ENCODE results near the gene PTPN6.

PTPN6 gene

DNA sequence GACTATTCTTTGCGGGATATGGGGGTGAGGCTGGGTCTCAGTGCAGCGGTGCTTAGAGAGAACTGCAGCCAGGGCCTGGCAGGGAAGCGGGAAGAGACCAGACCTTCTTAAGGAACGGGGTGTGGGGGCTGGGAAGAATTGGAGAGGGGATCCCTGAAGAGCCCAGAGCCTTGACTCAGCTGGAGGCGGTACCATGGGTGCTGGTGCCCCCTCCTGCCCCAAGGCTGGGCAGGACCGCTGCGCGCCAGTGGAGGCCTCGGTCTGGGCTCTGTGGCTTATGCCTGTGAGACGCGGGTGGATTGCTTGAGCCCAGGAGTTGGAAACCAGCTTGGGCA lies 8.9 kb upstream of the PTPN6 start:
- peak; percentile 29 for DNase-seq

GRCh38 chr12:6943389-6943721 lies 7.8 kb upstream of the PTPN6 start:
- DNase-seq: peak; percentile 90

- peak; percentile 94 for DNase-seq
Observed at GRCh38 chr12:6943722-6944380, 7.3 kb upstream of the PTPN6 start, which contains the start of the genes C12orf57 and RNU7-1. Gene C12orf57 (plus strand): TSS chr12:6944022. CDS start chr12:6944122, 100 bp downstream. Gene RNU7-1 (plus strand): TSS chr12:6943816.

- DNase-seq: peak; percentile 95
Observed at GRCh38 chr12:6944381-6945186, 6.6 kb upstream of the PTPN6 start.

GRCh38 chr12:6945613-6946012 lies 5.5 kb upstream of the PTPN6 start:
- no peak for DNase-seq

GRCh38 chr12:6946033-6946919 lies 4.9 kb upstream of the PTPN6 start:
- no peak for DNase-seq

GRCh38 chr12:6946920-6947374 lies 4.2 kb upstream of the PTPN6 start:
- DNase-seq: no peak

DNA sequence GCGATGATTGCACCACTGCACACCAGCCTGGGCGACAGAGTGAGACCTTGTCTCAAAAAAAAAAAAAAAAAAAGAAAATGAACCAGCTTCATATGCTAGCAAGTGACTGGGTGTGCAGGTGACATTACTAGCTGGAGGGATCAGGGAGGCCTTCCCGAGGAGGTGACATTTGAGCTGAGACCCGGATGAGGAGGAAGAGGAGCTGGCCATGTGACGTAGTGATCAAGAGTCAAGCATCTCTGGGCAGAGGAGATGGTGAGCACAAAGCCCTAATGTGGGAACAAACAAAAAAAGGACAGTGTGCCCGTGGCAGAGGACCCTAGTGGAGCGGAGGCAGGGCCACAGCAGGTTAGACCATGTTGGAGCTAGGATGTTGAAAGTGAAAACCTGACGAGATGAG lies 3.5 kb upstream of the PTPN6 start:
- DNase-seq: no peak

- DNase-seq: no peak
Observed at GRCh38 chr12:6948873-6949594, 2.1 kb upstream of the PTPN6 start.

GRCh38 chr12:6950401-6950801 lies 755 bp upstream of the PTPN6 start:
- no peak for DNase-seq

DNA sequence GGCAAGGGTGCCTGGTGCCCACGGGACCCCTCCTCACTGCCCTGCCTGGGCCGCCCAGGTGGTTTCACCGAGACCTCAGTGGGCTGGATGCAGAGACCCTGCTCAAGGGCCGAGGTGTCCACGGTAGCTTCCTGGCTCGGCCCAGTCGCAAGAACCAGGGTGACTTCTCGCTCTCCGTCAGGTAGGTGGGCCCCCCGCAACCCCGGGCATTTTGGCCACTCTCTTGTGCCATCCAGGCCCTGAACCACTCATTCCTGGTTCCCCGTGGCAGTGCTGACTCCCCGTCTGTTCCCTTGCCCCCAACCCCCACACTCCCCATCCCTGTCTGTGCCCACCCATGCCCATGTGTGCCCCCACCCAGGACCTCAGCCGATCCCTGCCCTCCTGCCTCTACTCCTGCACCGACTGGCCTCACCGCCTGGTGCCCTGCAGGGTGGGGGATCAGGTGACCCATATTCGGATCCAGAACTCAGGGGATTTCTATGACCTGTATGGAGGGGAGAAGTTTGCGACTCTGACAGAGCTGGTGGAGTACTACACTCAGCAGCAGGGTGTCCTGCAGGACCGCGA lies 480 bp downstream of the PTPN6 start:
- no peak for DNase-seq

GRCh38 chr12:6952121-6952862 lies 1.1 kb downstream of the PTPN6 start:
- DNase-seq: no peak

GRCh38 chr12:6952863-6953441 lies 1.8 kb downstream of the PTPN6 start:
- DNase-seq: no peak

GRCh38 chr12:6953442-6954315 lies 2.5 kb downstream of the PTPN6 start:
- no peak for DNase-seq

DNA sequence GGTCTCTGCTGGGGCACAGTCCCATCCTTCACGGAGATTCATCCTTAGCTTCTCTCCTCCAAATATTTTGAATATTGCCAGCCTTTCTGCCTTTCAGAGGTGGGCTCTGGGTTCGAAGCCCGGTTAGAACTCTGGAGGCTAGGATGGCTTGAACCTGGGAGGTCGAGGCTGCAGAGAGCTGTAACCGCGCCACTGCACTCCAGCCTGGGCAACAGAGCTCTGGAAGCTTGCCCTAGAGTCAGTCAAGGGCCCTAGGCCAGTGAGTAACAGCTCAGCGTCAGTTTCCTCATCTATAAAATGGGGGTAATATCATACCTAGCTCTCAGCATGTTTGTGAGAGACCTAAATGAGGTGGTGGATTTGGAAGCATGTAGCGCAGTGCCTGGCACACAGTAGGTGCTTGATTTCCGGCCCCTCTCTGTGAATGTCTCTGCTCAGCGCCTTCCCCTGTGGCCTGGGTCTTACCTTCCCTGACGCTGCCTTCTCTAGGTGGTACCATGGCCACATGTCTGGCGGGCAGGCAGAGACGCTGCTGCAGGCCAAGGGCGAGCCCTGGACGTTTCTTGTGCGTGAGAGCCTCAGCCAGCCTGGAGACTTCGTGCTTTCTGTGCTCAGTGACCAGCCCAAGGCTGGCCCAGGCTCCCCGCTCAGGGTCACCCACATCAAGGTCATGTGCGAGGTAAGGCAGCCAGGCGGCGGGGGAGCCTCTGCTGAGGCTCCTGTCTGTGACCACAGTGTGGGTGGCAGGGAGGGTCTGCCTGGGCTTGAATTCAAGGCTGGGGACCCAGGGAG lies 3.4 kb downstream of the PTPN6 start:
- DNase-seq: no peak

DNA sequence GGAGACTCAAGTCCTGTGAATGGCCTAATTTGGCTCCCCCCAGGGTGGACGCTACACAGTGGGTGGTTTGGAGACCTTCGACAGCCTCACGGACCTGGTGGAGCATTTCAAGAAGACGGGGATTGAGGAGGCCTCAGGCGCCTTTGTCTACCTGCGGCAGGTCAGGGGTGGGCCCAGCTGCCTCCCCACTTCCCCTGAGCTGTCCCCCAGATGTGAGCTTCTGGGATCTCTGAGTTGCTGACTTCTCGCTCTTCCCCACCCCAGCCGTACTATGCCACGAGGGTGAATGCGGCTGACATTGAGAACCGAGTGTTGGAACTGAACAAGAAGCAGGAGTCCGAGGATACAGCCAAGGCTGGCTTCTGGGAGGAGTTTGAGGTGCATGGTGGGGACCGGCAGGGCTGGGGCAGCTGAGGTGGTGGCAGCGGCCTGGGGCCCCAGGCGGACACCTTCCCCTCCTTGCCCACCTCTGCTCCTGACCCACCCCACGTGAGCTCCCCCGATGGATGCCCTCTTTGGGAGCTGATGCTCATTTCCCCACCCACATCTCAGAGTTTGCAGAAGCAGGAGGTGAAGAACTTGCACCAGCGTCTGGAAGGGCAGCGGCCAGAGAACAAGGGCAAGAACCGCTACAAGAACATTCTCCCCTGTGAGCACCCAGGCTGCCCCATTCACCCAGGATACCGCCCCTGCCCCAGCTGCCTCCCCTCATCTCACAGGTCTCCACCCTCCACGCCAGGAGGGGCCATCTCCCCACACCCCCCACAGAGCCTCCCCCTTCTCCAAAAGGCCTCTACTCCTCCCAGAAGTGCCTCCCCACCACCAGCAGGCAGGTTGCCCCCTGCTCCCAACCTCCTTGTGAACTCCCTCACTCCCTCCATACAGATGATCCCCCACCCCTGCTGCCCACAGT lies 4.2 kb downstream of the PTPN6 start:
- DNase-seq: no peak

GRCh38 chr12:6956021-6956727 lies 5.0 kb downstream of the PTPN6 start:
- no peak for DNase-seq
